DOHH2 (cell line): ENCODE measurements around the gene RESP18.

Source experiments
- H3F3A ChIP-seq: fragments of 200-600 bp; sonication (generic), shearing (Covaris generic); 2 replicates; pipeline ENCODE4 v1.6.0; 2016; ENCODE audit warnings: antibody characterized with exemption, mild to moderate bottlenecking; ENCODE audit not compliant: control insufficient read depth, insufficient read depth
- H3K27ac ChIP-seq: fragments of 200-600 bp; sonication (generic); 2 replicates; pipeline ENCODE4 v1.5.1; 2014; ENCODE audit warnings: low read depth, mild to moderate bottlenecking, low read length, moderate library complexity
- H3K27me3 ChIP-seq: fragments of 200-600 bp; sonication (generic); 2 replicates; pipeline ENCODE4 v1.6.1; 2014; ENCODE audit warnings: mild to moderate bottlenecking, low read length, mixed read lengths; ENCODE audit not compliant: control insufficient read depth
- H3K36me3 ChIP-seq: fragments of 200-600 bp; sonication (generic); 2 replicates; pipeline ENCODE4 v1.6.1; 2014; ENCODE audit warnings: mild to moderate bottlenecking, low read length, moderate library complexity, mixed read lengths; ENCODE audit not compliant: control insufficient read depth
- H3K4me1 ChIP-seq: fragments of 200-600 bp; sonication (generic); 2 replicates; pipeline ENCODE4 v1.6.1; 2014; ENCODE audit warnings: mild to moderate bottlenecking, low read length, mixed read lengths; ENCODE audit not compliant: control insufficient read depth
- H3K4me2 ChIP-seq: fragments of 200-600 bp; sonication (generic); 2 replicates; pipeline ENCODE4 v1.6.0; 2014; ENCODE audit warnings: mild to moderate bottlenecking, low read length, moderate library complexity
- H3K4me3 ChIP-seq: fragments of 200-600 bp; sonication (generic); 2 replicates; pipeline ENCODE4 v1.5.1; 2014; ENCODE audit warnings: mild to moderate bottlenecking, low read length, mixed read lengths
- H3K79me2 ChIP-seq: fragments of 200-600 bp; sonication (generic); 2 replicates; pipeline ENCODE4 v1.6.1; 2014; ENCODE audit warnings: mild to moderate bottlenecking, low read length, mixed read lengths; ENCODE audit not compliant: control insufficient read depth
- H3K9me2 ChIP-seq: fragments of 200-600 bp; sonication (generic); replicated peaks from 2 replicates; pipeline ENCODE4 v1.6.1; 2014; ENCODE audit warnings: mild to moderate bottlenecking, low read length, mixed read lengths; ENCODE audit not compliant: control insufficient read depth
- H3K9me3 ChIP-seq: fragments of 200-600 bp; sonication (generic); 2 replicates; pipeline ENCODE4 v1.6.1; 2014; ENCODE audit warnings: antibody characterized with exemption, low read length, mixed read lengths; ENCODE audit not compliant: control insufficient read depth, insufficient read depth
- H4K20me1 ChIP-seq: fragments of 200-600 bp; sonication (generic); 2 replicates; pipeline ENCODE4 v1.6.0; 2014; ENCODE audit warnings: low read depth, mild to moderate bottlenecking, antibody characterized with exemption, low read length, moderate library complexity; ENCODE audit not compliant: control insufficient read depth, insufficient read depth
- CTCF ChIP-seq: fragments of 200-600 bp; sonication (generic); IDR thresholded peaks from one replicate; pipeline ENCODE4 v1.5.1; 2014; ENCODE audit warnings: antibody characterized with exemption, mild to moderate bottlenecking, low read depth, low read length; ENCODE audit not compliant: poor library complexity, severe bottlenecking
- EZH2phosphoT487 ChIP-seq: fragments of 200-600 bp; sonication (generic); IDR thresholded peaks from 2 replicates; pipeline ENCODE4 v1.6.1; 2017; ENCODE audit warnings: borderline replicate concordance, mild to moderate bottlenecking, antibody characterized with exemption, low read length, moderate library complexity, mixed read lengths

RESP18 gene

DNA sequence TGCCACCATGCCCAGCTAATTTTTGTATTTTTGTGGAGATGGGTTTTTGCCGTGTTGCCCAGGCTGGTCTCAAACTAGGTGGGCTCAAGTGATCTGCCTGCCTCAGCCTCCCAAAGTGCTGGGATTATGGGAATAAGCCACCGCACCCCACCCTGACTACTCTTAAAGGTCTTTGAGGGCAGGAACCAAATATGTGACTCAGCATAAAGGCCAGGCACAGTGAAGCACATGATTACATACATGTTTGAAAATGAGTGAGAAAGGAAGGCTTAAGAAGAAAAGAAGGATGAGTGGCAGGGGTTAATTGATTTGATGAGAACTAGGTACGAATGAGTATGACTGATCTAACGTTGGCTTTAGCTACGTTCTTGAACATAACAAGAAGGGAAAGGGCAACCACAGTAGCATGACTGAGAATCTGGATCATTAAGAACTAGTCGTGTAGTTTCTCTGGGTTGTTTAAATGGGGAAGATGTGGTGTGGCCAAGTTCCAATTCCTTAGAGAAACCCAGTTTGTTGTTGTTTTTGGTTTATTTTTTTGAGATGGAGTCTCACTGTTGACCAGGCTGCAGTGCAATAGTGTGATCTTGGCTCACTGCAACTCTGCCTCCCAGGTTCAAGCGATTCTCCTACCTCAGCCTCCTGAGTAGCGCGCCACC lies 6.8 kb downstream of the RESP18 start:
- no peaks in the 10 kb centered on the region for H3K9me2 ChIP-seq
- no peak for TF ChIP-seq CTCF
- no peak for TF ChIP-seq EZH2phosphoT487
- H3K4me3 ChIP-seq = no peak overlapping the region
- H3K4me1 ChIP-seq = peaks cover 2% of the 10 kb centered on the region; the same call in 1 of the 2 replicates
- no peaks in the 10 kb centered on the region for H3K79me2 ChIP-seq
- no peaks in the 10 kb centered on the region for H3K36me3 ChIP-seq
- H3K4me2 ChIP-seq = no peak overlapping the region
- H3K27me3 ChIP-seq = peaks cover 49% of the 10 kb centered on the region
- no peaks in the 10 kb centered on the region for H4K20me1 ChIP-seq
- no peaks in the 10 kb centered on the region for H3F3A ChIP-seq
- no peaks in the 10 kb centered on the region for H3K9me3 ChIP-seq
- H3K27ac ChIP-seq = no peak overlapping the region

GRCh38 chr2:219325136-219325535 lies 7.4 kb downstream of the RESP18 start:
- Histone ChIP-seq H3K27me3 (peaks cover 43% of the 10 kb centered on the region), H3K4me2 (no peak overlapping the region), H3K9me2 (no peaks in the 10 kb centered on the region), H3K27ac (no peak overlapping the region), H3F3A (no peaks in the 10 kb centered on the region), H4K20me1 (no peaks in the 10 kb centered on the region), H3K9me3 (no peaks in the 10 kb centered on the region), H3K4me3 (no peak overlapping the region), H3K79me2 (no peaks in the 10 kb centered on the region), H3K36me3 (no peaks in the 10 kb centered on the region), H3K4me1 (peaks cover 4% of the 10 kb centered on the region; the same call in 1 of the 2 replicates)
- TF ChIP-seq EZH2phosphoT487 (no peak), CTCF (no peak)

DNA sequence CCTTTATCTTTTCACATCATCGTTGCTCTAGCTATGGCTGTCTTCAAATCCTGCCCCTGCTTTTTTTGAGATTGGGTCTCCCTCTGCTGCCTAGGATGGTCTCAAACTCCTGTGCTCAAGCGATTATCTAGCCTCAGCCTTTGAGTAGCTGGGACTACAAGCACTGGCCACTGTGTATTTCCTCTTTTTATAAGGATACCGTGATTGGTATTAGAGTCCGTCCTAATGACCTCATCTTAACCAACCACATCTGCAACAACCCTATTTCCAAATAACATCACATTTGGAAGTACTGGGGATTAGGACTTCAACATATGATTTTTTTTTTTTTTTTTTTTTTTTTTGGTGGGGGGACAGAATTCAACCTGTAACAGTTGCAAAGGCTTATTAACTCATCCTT lies 9.1 kb downstream of the RESP18 start:
- no peak for TF ChIP-seq EZH2phosphoT487
- TF ChIP-seq CTCF = no peak
- Histone ChIP-seq H4K20me1 (no peaks in the 10 kb centered on the region), H3F3A (no peaks in the 10 kb centered on the region), H3K79me2 (no peaks in the 10 kb centered on the region), H3K4me2 (no peak overlapping the region), H3K4me1 (peaks cover 4% of the 10 kb centered on the region; the same call in 1 of the 2 replicates), H3K4me3 (no peak overlapping the region), H3K36me3 (no peaks in the 10 kb centered on the region), H3K9me2 (no peaks in the 10 kb centered on the region), H3K9me3 (no peaks in the 10 kb centered on the region), H3K27me3 (peaks cover 33% of the 10 kb centered on the region), H3K27ac (no peak overlapping the region)
